ENCODE data around the gene PTPN12. TPM values are rescaled to one million over a fixed set of nuclear protein-coding genes. Genes with fewer than 3 reads are reported as not detected.
"Not testable (repeated sequence)": the region's sequence is repeated elsewhere in the genome, so short reads cannot be mapped to it uniquely, and the experiment has no call there.

PTPN12 gene
- total RNA-seq, 3 donors from 2014 or later: 161 to 176 (median 168) TPM

DNA sequence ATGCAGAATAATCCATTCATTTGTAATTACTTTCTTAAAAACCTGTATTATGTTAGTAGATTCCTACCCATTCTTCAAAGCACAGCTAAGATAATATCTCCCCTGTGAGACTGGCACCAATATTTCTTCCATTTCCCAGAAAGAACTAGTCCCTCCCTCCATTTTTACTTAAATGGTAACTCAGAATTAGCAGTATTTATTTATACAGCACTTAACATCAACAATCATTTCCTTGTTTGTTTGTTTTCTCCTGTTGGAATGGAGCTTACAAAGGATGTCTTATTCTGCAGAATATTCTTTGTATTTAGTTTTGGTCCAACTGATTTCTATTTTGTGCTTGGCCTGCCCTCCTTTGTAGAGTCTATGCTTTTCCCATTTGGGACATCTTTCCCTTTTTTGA, 32.1 kb upstream of the PTPN12 start:
- intact Hi-C loops (cut with DNase I; ENCODE audit: low total_unique reads): no loop called here
- TF ChIP-seq POLR2A (IDR thresholded peaks at IDR 0.05) (no peak), POLR2AphosphoS5 (IDR thresholded peaks at IDR 0.05) (no peak)
- TF ChIP-seq, protein P1, sequence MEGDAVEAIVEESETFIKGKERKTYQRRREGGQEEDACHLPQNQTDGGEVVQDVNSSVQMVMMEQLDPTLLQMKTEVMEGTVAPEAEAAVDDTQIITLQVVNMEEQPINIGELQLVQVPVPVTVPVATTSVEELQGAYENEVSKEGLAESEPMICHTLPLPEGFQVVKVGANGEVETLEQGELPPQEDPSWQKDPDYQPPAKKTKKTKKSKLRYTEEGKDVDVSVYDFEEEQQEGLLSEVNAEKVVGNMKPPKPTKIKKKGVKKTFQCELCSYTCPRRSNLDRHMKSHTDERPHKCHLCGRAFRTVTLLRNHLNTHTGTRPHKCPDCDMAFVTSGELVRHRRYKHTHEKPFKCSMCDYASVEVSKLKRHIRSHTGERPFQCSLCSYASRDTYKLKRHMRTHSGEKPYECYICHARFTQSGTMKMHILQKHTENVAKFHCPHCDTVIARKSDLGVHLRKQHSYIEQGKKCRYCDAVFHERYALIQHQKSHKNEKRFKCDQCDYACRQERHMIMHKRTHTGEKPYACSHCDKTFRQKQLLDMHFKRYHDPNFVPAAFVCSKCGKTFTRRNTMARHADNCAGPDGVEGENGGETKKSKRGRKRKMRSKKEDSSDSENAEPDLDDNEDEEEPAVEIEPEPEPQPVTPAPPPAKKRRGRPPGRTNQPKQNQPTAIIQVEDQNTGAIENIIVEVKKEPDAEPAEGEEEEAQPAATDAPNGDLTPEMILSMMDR (IDR thresholded peaks at IDR 0.05): no peak
- DNase-seq (ENCODE audit: low spot score in 2 of 2): no peak
- no peak overlapping the region for H3K4me3 ChIP-seq
- H3K36me3 ChIP-seq: no peaks in the 10 kb centered on the region
- H3K9me3 ChIP-seq: no peaks in the 10 kb centered on the region
- no peaks in the 10 kb centered on the region for H3K27me3 ChIP-seq
- H3K4me1 ChIP-seq: no peaks in the 10 kb centered on the region
- H3K27ac ChIP-seq: no peak overlapping the region

GRCh38 chr7:77506899-77507298, 30.2 kb upstream of the PTPN12 start:
- DNase-seq (ENCODE audit: low spot score in 2 of 2): no peak
- H3K36me3 ChIP-seq: no peaks in the 10 kb centered on the region
- H3K27ac ChIP-seq: no peak overlapping the region
- H3K4me1 ChIP-seq: no peaks in the 10 kb centered on the region
- no peak overlapping the region for H3K4me3 ChIP-seq
- no peaks in the 10 kb centered on the region for H3K9me3 ChIP-seq
- intact Hi-C loops (cut with DNase I; ENCODE audit: low total_unique reads): no loop called here
- H3K27me3 ChIP-seq: no peaks in the 10 kb centered on the region
- TF ChIP-seq POLR2A (IDR thresholded peaks at IDR 0.05): no peak
- TF ChIP-seq POLR2AphosphoS5 (IDR thresholded peaks at IDR 0.05): no peak
- TF ChIP-seq, protein P1 (IDR thresholded peaks at IDR 0.05): no peak

- H3K36me3 ChIP-seq; H3K4me3 ChIP-seq; intact Hi-C loops (cut with DNase I; ENCODE audit: low total_unique reads); DNase-seq (ENCODE audit: low spot score in 2 of 2); H3K9me3 ChIP-seq; H3K27me3 ChIP-seq; H3K4me1 ChIP-seq; H3K27ac ChIP-seq: not testable (repeated sequence)
Observed at GRCh38 chr7:77513002-77513670, 24.0 kb upstream of the PTPN12 start.

- H3K4me1 ChIP-seq: no peaks in the 10 kb centered on the region
- intact Hi-C loops (cut with DNase I; ENCODE audit: low total_unique reads): no loop called here
- TF ChIP-seq POLR2A (IDR thresholded peaks at IDR 0.05): no peak
- TF ChIP-seq, protein P1 (IDR thresholded peaks at IDR 0.05): no peak
- no peak for TF ChIP-seq POLR2AphosphoS5 (IDR thresholded peaks at IDR 0.05)
- no peaks in the 10 kb centered on the region for H3K9me3 ChIP-seq
- H3K4me3 ChIP-seq: no peak overlapping the region
- no peak overlapping the region for H3K27ac ChIP-seq
- H3K27me3 ChIP-seq: no peaks in the 10 kb centered on the region
- no peak for DNase-seq (ENCODE audit: low spot score in 2 of 2)
- H3K36me3 ChIP-seq: no peaks in the 10 kb centered on the region
Observed at GRCh38 chr7:77516085-77516484, 21.0 kb upstream of the PTPN12 start.

DNA sequence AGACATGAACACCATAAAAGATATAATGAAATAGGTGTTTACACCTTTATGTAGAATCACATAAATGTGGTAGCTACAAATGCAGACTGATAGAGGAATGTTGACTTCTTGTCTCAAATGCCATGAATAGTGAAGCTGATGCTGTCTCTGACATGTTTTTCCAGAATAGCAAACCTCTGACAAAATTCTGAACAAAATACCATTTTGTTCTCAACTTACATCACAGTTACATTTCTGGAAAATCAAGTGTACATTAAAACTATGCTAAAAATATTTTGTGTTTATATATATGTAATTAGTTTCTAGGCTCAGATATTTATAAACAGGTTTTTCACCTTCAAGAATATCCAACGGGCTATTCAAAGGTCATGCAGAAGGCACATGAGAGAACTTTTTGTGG, 16.8 kb upstream of the PTPN12 start:
- intact Hi-C loops (cut with DNase I; ENCODE audit: low total_unique reads): no loop called here
- DNase-seq (ENCODE audit: low spot score in 2 of 2): no peak
- H3K4me3 ChIP-seq: no peak overlapping the region
- no peaks in the 10 kb centered on the region for H3K4me1 ChIP-seq
- H3K27ac ChIP-seq: no peak overlapping the region
- no peaks in the 10 kb centered on the region for H3K9me3 ChIP-seq
- TF ChIP-seq POLR2A (IDR thresholded peaks at IDR 0.05) (no peak), POLR2AphosphoS5 (IDR thresholded peaks at IDR 0.05) (no peak)
- TF ChIP-seq, protein P1 (IDR thresholded peaks at IDR 0.05): no peak
- H3K27me3 ChIP-seq: no peaks in the 10 kb centered on the region
- H3K36me3 ChIP-seq: no peaks in the 10 kb centered on the region

- H3K4me1 ChIP-seq; H3K36me3 ChIP-seq; H3K4me3 ChIP-seq; intact Hi-C loops (cut with DNase I; ENCODE audit: low total_unique reads); DNase-seq (ENCODE audit: low spot score in 2 of 2); H3K27me3 ChIP-seq; H3K27ac ChIP-seq; H3K9me3 ChIP-seq: not testable (repeated sequence)
Observed at GRCh38 chr7:77521537-77521936, 15.6 kb upstream of the PTPN12 start.

Data from breast epithelium (tissue), 4 donors.